OCI-LY3 (cell line): Measurements from ENCODE around the gene ERICH3.

Source experiments
- CTCF ChIP-seq: fragments of 200-600, 300-600 bp; sonication (generic); IDR thresholded peaks from 2 replicates; pipeline ENCODE4 v1.5.1; 2014; ENCODE audit warnings: antibody characterized with exemption, low read length, low read depth
- EZH2phosphoT487 ChIP-seq: fragments of 200-600 bp; shearing (Covaris generic); IDR thresholded peaks from 2 replicates; pipeline ENCODE4 v1.6.1; 2018; ENCODE audit warnings: antibody characterized with exemption, mixed run types, low read depth

- TF ChIP-seq CTCF (no peak), EZH2phosphoT487 (no peak)
These were observed 141.8 kb downstream of the ERICH3 start for GRCh38 chr1:74531796-74532195.
